Right cardiac atrium (tissue), 5 donors: ENCODE results near the gene PSIP1. TPM values are rescaled to one million over a fixed set of nuclear protein-coding genes. Genes with fewer than 3 reads are reported as not detected.

Source experiments
- polyA plus RNA-seq: library from polyadenylated mRNA; stranded (reverse); fragments of 200-250 nt; gene quantifications from one replicate; pipeline ENCODE4 v1.2.3, GENCODE V29; 2013
- total RNA-seq, 4 donors: library from RNA; stranded (reverse); fragmentation: NEBNext Ultra II Directional; extraction: Animal tissue kit (Norgen Biotek cat#: 25700); gene quantifications; one replicate each; pipeline ENCODE4 v1.2.1, GENCODE V29; 2021
- donor health status: healthy with polysubstance abuse.
- donor health status: DM: no; HTN: yes; CAD: no.
- donor health status: DM: no; HTN: no; CAD: no.
- donor health status: DM: no; HTN: yes; CAD: no; lungs with severe emphysema.
- donor health status: DM: yes; HTN: yes; CAD: no.

PSIP1 gene
- total and polyA plus RNA-seq, 5 donors: 21.7 to 39.5 (median 36.4) TPM

Other genes starting within 250 kb of the PSIP1 start
- gene TTC39B, start 203.8 kb downstream of the PSIP1 start, total RNA-seq: 1 to 10 TPM; 2.9 to 3.8 (median 3.3) TPM
- gene TTC39B, start 203.8 kb downstream of the PSIP1 start, polyA plus RNA-seq: 1.00 TPM
- 10 to 100 TPM; 22.4 to 29.6 (median 26.7) TPM for gene SNAPC3, start 88.1 kb downstream of the PSIP1 start, total RNA-seq
- 15.4 TPM for gene SNAPC3, start 88.1 kb downstream of the PSIP1 start, polyA plus RNA-seq
- gene CCDC171, start 42.1 kb upstream of the PSIP1 start, total RNA-seq: 1 to 10 TPM; 1.9 to 3.4 (median 2.9) TPM
- gene CCDC171, start 42.1 kb upstream of the PSIP1 start, polyA plus RNA-seq: 0.61 TPM